HG02763 (cell line): ENCODE results near the gene RNASE3.
"Not testable (repeated sequence)": the region's sequence is repeated elsewhere in the genome, so short reads cannot be mapped to it uniquely, and the experiment has no call there.

ENCODE experiments used
- ATAC-seq: cut with Tn5 transposase; IDR thresholded peaks from one replicate; pipeline ENCODE4 v1.9.1; 2021; ENCODE audit warnings: mild to moderate bottlenecking, moderate library complexity; ENCODE audit not compliant: unreplicated experiment

The RNASE3 gene

GRCh38 chr14:20910822-20911221 lies 19.6 kb downstream of the RNASE3 start:
- ATAC-seq = not testable (repeated sequence)

GRCh38 chr14:20919038-20919756 lies 28.0 kb downstream of the RNASE3 start:
- ATAC-seq = not testable (repeated sequence)

- not testable (repeated sequence) for ATAC-seq
Measured at GRCh38 chr14:20923766-20924297, 32.6 kb downstream of the RNASE3 start.

GRCh38 chr14:20934148-20934762 lies 43.1 kb downstream of the RNASE3 start:
- ATAC-seq = no peak

GRCh38 chr14:20935303-20935984 lies 44.3 kb downstream of the RNASE3 start:
- ATAC-seq = no peak
